Kidney tubule cell (primary cell): ENCODE results near the gene ZNF358.

Experiments
- DNase-seq: peaks from one replicate; pipeline ENCODE4 v3.0.0-alpha.2; 2018; ENCODE audit warnings: low spot score

Gene ZNF358

GRCh38 chr19:7515645-7516151, at the start of gene ZNF358:
Gene ZNF358 (plus strand): TSS chr19:7516103. CDS start chr19:7519243, 3,140 bp downstream.
- peak; percentile 74 for DNase-seq

- no peak for DNase-seq
Measured at GRCh38 chr19:7467009-7467989, 48.6 kb upstream of the ZNF358 start.

- DNase-seq = no peak
Measured at GRCh38 chr19:7468840-7469239, 47.1 kb upstream of the ZNF358 start.

- DNase-seq = no peak
Measured at GRCh38 chr19:7469669-7470285, 46.1 kb upstream of the ZNF358 start.

- DNase-seq = no peak
Measured at GRCh38 chr19:7470540-7471305, 45.2 kb upstream of the ZNF358 start.

- no peak for DNase-seq
Measured at GRCh38 chr19:7471696-7472615, 43.9 kb upstream of the ZNF358 start.

GRCh38 chr19:7475665-7476064, 40.2 kb upstream of the ZNF358 start:
- no peak for DNase-seq

GRCh38 chr19:7476241-7476640, 39.7 kb upstream of the ZNF358 start:
- DNase-seq = no peak

- DNase-seq = no peak
Measured at GRCh38 chr19:7476777-7477494, 39.0 kb upstream of the ZNF358 start.

GRCh38 chr19:7477758-7478157, 38.1 kb upstream of the ZNF358 start:
- DNase-seq = no peak

- DNase-seq = no peak
Measured at GRCh38 chr19:7478173-7478842, 37.6 kb upstream of the ZNF358 start.

- DNase-seq = no peak
Measured at GRCh38 chr19:7478843-7479227, 37.1 kb upstream of the ZNF358 start.

GRCh38 chr19:7480222-7480969, 35.5 kb upstream of the ZNF358 start:
- DNase-seq = no peak

GRCh38 chr19:7480970-7481255, 35.0 kb upstream of the ZNF358 start:
- DNase-seq = no peak

GRCh38 chr19:7482584-7483439, 33.1 kb upstream of the ZNF358 start:
- DNase-seq = no peak

GRCh38 chr19:7483720-7484201, 32.1 kb upstream of the ZNF358 start:
- no peak for DNase-seq

GRCh38 chr19:7486923-7487322, 29.0 kb upstream of the ZNF358 start:
- no peak for DNase-seq

- peak; percentile 86 for DNase-seq
Measured at GRCh38 chr19:7488736-7489353, 27.1 kb upstream of the ZNF358 start, which contains the start of gene PEX11G. Gene PEX11G (minus strand): TSS chr19:7489035. CDS start chr19:7489010, 25 bp downstream.
